T-helper 17 cell (primary cell): Measurements from ENCODE around the gene MAPKAP1. TPM values are rescaled to one million over a fixed set of nuclear protein-coding genes. Genes with fewer than 3 reads are reported as not detected.
A peak's percentile ranks its signal among the peaks of the same experiment; 100 is the strongest.

ENCODE experiments used
- ATAC-seq: fragments of 150-1000 bp; cut with Tn5 transposase; 2 replicates; pipeline ENCODE4 v1.10.0; 2021; ENCODE audit warnings: mild to moderate bottlenecking, moderate library complexity
- DNase-seq, 3 donors: peaks; one replicate each; pipeline versions ENCODE4 v3.0.0 to v3.0.0-alpha.2; 2020 to 2021
- H3K9me3 ChIP-seq: one replicate; pipeline ENCODE4 v1.7.0; 2013; ENCODE audit warnings: low read length, mild to moderate bottlenecking; ENCODE audit not compliant: control insufficient read depth, poor library complexity, severe bottlenecking
- H3K27ac Mint-ChIP-seq: one replicate; pipeline ENCODE4 v1.8.0; 2022; ENCODE audit warnings: mild to moderate bottlenecking, moderate library complexity, mixed read lengths
- H3K27me3 Mint-ChIP-seq: one replicate; pipeline ENCODE4 v1.8.0; 2022; ENCODE audit warnings: mixed read lengths
- H3K36me3 Mint-ChIP-seq: one replicate; pipeline ENCODE4 v1.8.0; 2022; ENCODE audit warnings: low read depth, mixed read lengths
- H3K4me1 Mint-ChIP-seq: one replicate; pipeline ENCODE4 v1.8.0; 2022; ENCODE audit warnings: mild to moderate bottlenecking, mixed read lengths
- H3K4me3 Mint-ChIP-seq: one replicate; pipeline ENCODE4 v1.8.0; 2022; ENCODE audit warnings: mild to moderate bottlenecking, moderate library complexity, mixed read lengths
- total RNA-seq, 4 donors: library from RNA in 2 of 4; stranded (reverse) in 2 of 4; gene quantifications; one replicate each; pipeline ENCODE4 v1.2.3 and lab custom pipeline; 2022 to 2026

MAPKAP1 gene
- total RNA-seq, 2 donors from 2014 or later, result 46.6 to 52.9 TPM

DNA sequence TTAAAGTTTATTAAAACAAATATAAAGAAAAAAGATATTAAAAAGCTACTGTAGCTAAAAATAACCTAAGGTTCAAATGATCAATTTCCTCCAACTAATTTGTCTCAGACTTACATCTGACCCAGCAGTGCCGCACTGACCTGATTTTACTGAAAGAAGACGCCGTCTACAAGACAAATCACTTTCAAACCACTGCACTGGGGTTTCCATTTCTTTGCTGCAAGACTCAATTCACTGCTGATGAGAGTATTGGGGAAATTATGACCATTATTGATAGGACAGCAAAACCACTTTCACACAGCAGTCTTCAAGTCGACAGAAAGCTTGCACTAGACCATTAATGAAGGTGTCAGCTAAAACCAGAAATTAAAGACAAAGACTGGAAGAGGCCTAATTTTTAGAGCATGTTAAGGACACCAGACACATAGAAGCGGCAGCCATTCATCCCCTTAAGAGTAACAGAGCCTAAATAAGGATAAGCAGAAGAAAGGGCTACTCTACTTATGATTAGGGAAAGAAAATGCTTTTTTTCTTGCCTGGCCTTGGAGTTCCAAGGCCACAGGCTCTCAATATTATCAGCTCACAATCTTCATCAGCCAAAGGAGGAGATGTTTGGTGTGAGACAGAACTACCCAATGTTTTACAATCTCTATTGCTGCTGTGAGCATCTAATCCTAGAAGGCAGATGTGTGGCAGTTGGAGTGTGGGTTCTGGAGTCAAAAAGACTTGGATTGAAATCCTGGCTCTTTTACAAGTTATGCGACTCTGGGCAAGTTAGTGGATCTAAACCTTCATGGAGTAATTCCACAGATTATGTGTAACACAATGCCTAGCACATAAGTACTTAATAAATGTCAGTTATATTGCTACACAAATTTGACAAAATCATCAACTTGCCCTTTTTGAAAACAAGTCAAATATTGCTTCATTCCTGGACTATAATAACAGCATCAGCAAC is 190.7 kb downstream of the MAPKAP1 start:
- Mint-ChIP-seq H3K4me1 (peaks cover 20% of the 10 kb centered on the region), H3K4me3 (no peak overlapping the region), H3K36me3 (no peaks in the 10 kb centered on the region), H3K27me3 (no peaks in the 10 kb centered on the region), H3K27ac (no peak overlapping the region)
- no peak for DNase-seq
- no peak for ATAC-seq
- no peaks in the 10 kb centered on the region for H3K9me3 ChIP-seq

- H3K4me1 Mint-ChIP-seq, result peaks cover 16% of the 10 kb centered on the region
- H3K9me3 ChIP-seq, result no peaks in the 10 kb centered on the region
- H3K27ac Mint-ChIP-seq, result peak overlapping the region; percentile 32
- H3K27me3 Mint-ChIP-seq, result no peaks in the 10 kb centered on the region
- no peak for DNase-seq
- no peak for ATAC-seq
- H3K36me3 Mint-ChIP-seq, result no peaks in the 10 kb centered on the region
- no peak overlapping the region for H3K4me3 Mint-ChIP-seq
Measured at GRCh38 chr9:125515281-125515680, 191.7 kb downstream of the MAPKAP1 start.

DNA sequence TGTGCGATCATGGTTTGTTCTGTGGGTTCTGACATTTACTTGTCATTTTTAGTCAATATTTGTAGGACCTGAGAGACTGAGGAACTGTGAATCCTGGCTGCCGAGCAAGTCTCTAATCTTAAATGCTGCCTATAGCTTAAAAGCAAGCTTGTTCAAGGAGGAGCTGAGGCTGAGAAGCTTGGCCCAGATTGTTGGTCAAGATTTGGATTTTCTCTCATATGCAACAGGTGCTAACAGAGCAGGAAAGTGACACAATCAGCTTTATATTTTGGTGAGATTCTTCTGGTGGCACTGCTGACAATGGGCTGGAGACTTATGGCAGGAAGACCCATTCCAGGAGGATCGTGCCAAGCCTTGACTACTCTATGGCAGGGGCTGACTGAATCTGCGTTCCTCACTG is 192.5 kb downstream of the MAPKAP1 start:
- no peaks in the 10 kb centered on the region for H3K9me3 ChIP-seq
- Mint-ChIP-seq H3K27ac (peak overlapping the region; percentile 67), H3K27me3 (no peaks in the 10 kb centered on the region), H3K36me3 (no peaks in the 10 kb centered on the region), H3K4me1 (peaks cover 15% of the 10 kb centered on the region), H3K4me3 (peak overlapping the region; percentile 91)
- ATAC-seq (no peak), DNase-seq (no peak)

DNA sequence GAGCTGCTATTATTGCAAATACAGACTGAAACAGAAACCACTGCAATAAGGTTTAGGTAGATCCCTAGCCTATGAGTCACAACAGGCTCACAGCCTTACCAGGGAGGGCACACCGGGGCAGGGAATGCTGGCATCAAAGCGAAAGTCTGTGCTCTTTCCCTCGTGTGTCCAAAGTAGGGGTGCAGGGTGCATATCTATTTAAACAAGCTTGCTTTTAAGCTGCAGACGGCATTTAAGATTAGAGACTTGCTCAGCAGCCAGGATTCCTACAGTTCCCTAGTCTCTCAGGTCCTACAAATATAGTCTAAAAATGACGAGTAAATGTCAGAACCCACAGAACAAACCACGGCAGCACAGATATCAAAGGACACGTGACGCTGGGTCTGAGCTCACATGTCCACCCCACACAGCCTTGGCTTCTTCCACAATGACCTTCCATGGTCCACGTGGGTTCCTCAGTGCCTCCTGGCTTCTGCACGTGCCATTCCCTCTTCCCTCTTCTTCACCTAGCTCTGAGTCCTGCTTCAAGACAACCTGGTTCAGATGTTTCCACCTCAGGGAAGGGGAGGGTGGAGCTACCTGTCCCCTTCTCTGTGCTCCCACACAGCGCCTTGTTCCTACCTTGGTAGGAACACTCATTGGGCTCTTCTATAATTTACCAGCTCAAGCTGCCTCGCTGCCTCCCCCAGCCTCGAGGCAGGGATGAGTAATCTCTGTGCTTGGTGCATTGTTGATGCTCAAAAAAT is 193.2 kb downstream of the MAPKAP1 start:
- Mint-ChIP-seq H3K27ac (peak overlapping the region; percentile 67), H3K4me1 (peaks cover 15% of the 10 kb centered on the region), H3K27me3 (no peaks in the 10 kb centered on the region), H3K4me3 (peak overlapping the region; percentile 91), H3K36me3 (no peaks in the 10 kb centered on the region)
- ATAC-seq, result peak; percentile 65
- DNase-seq, result no peak
- H3K9me3 ChIP-seq, result no peaks in the 10 kb centered on the region

GRCh38 chr9:125513303-125513667 is 193.7 kb downstream of the MAPKAP1 start:
- H3K9me3 ChIP-seq, result no peaks in the 10 kb centered on the region
- Mint-ChIP-seq H3K27ac (peak overlapping the region; percentile 6), H3K36me3 (no peaks in the 10 kb centered on the region), H3K4me3 (peak overlapping the region; percentile 91), H3K27me3 (no peaks in the 10 kb centered on the region), H3K4me1 (peaks cover 15% of the 10 kb centered on the region)
- ATAC-seq, result no peak
- DNase-seq, result no peak

DNA sequence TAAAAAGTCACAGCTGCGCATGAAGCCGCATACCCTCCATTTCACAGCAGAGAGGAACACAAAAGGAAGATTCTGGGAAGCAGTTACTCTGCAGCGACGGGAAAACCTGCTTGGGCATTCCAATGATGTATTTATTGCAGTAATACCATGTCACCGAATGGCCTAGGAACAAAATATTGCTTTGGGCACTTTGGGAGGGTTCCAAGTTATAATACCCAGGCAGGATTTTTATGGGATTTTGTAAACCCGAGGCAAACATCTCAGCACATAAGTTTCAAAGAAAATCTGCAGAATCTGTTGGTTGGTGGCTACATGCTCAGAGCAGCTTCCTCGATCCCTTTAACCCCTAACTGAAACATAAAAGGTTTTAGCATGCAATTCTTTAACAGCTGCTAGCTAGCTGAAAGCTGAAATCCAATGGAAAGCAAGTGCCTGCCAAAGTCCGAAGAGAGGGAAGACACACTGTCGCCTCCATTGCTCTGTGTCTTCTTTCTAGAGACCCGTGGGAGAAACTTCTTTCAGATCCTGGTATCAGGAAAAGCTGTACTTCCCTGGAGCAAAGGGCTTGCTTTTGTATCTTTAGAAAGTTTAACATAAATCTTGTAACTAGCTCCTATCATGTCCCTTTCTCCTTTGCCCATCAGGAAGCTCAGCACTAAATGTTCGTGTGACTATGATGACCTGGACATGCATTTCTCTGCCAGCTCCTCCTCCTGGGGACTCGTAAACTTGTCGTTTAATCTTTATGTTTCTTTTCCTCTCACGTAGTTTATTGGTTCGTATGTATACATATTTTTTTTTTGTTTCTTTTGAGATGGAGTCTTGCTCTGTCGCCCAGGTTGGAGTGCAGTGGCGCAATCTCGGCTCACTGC is 195.0 kb downstream of the MAPKAP1 start:
- Mint-ChIP-seq H3K27ac (peak overlapping the region; percentile 6), H3K36me3 (no peaks in the 10 kb centered on the region), H3K4me1 (peaks cover 15% of the 10 kb centered on the region), H3K27me3 (no peaks in the 10 kb centered on the region), H3K4me3 (no peak overlapping the region)
- ATAC-seq, result no peak
- H3K9me3 ChIP-seq, result no peaks in the 10 kb centered on the region
- no peak for DNase-seq

DNA sequence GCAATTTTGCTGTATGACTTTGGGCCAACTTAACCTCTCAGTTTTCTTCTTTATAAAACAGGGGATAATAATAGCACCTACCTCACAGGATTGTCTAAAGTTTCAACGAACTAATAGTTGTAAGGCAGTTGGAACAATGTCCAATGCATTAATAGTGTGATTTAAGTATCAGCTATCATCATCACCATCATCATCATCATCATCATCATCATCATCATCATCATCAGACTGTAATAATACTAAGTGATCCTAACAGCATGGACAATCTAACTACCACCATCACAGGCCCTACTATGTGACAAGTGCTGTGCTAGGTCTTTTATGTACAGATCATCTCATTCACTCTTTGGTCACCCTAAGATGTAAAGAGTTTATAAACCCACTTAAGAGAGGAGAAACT is 196.0 kb downstream of the MAPKAP1 start:
- Mint-ChIP-seq H3K27ac (no peak overlapping the region), H3K36me3 (no peaks in the 10 kb centered on the region), H3K27me3 (no peaks in the 10 kb centered on the region), H3K4me3 (no peak overlapping the region), H3K4me1 (peaks cover 12% of the 10 kb centered on the region)
- no peak for ATAC-seq
- DNase-seq, result no peak
- H3K9me3 ChIP-seq, result no peaks in the 10 kb centered on the region

DNA sequence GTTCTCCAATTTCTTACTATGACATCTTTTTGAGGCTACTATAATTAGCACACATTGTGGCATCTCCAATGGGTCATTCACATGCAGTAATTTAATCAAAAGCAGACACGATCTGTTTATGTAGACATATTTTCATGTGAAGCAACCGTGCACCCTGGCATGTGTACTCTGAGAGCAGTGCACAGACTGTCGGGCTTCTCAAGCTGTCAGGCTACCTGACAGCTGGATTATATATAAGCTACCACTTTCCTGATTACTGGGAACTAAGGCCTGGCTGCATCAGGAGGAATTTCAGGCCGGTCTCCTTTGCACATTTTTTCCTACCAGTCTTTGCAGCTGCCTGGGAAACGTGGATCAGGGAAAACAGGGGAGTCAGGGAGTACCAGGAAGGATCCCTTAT is 197.5 kb downstream of the MAPKAP1 start:
- Mint-ChIP-seq H3K4me3 (no peak overlapping the region), H3K4me1 (peaks cover 9% of the 10 kb centered on the region), H3K27ac (no peak overlapping the region), H3K36me3 (no peaks in the 10 kb centered on the region), H3K27me3 (no peaks in the 10 kb centered on the region)
- no peak for ATAC-seq
- H3K9me3 ChIP-seq, result no peaks in the 10 kb centered on the region
- no peak for DNase-seq

GRCh38 chr9:125508249-125508648 is 198.8 kb downstream of the MAPKAP1 start:
- no peaks in the 10 kb centered on the region for H3K36me3 Mint-ChIP-seq
- no peak for DNase-seq
- no peak for ATAC-seq
- no peaks in the 10 kb centered on the region for H3K9me3 ChIP-seq
- H3K4me1 Mint-ChIP-seq, result peaks cover 3% of the 10 kb centered on the region
- no peak overlapping the region for H3K27ac Mint-ChIP-seq
- H3K4me3 Mint-ChIP-seq, result no peak overlapping the region
- H3K27me3 Mint-ChIP-seq, result no peaks in the 10 kb centered on the region

GRCh38 chr9:125507226-125507625 is 199.8 kb downstream of the MAPKAP1 start:
- Mint-ChIP-seq H3K36me3 (no peaks in the 10 kb centered on the region), H3K27ac (no peak overlapping the region), H3K4me1 (peaks cover 3% of the 10 kb centered on the region), H3K27me3 (no peaks in the 10 kb centered on the region), H3K4me3 (no peak overlapping the region)
- ATAC-seq, result no peak
- DNase-seq, result no peak
- no peaks in the 10 kb centered on the region for H3K9me3 ChIP-seq

- no peaks in the 10 kb centered on the region for H3K27me3 Mint-ChIP-seq
- ATAC-seq (no peak), DNase-seq (no peak)
- H3K9me3 ChIP-seq, result no peaks in the 10 kb centered on the region
- H3K36me3 Mint-ChIP-seq, result no peaks in the 10 kb centered on the region
- H3K4me3 Mint-ChIP-seq, result no peak overlapping the region
- peaks cover 3% of the 10 kb centered on the region for H3K4me1 Mint-ChIP-seq
- H3K27ac Mint-ChIP-seq, result no peak overlapping the region
Measured at GRCh38 chr9:125505988-125506438, 201.0 kb downstream of the MAPKAP1 start.

DNA sequence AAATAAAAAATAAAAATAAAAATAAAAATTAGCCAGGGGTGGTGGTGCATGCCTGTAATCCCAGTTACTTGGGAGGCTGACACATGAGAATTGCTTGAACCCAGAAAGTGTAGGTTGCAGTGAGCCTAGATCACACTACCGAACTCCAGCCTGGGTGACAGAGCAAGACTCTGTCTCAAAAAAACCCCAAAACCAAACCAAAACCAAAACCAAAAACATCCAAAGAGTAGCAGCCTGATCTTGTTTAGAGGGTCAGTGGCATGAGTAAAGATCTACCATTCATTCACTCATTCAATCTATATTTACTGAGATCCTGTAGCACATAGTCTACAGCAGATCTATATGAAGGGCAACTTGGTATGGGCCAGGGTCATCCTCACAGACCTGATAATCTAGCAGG is 202.4 kb downstream of the MAPKAP1 start:
- Mint-ChIP-seq H3K27me3 (no peaks in the 10 kb centered on the region), H3K4me1 (no peaks in the 10 kb centered on the region), H3K36me3 (peaks cover 2% of the 10 kb centered on the region), H3K4me3 (no peak overlapping the region), H3K27ac (no peak overlapping the region)
- no peaks in the 10 kb centered on the region for H3K9me3 ChIP-seq
- ATAC-seq (no peak), DNase-seq (no peak)

DNA sequence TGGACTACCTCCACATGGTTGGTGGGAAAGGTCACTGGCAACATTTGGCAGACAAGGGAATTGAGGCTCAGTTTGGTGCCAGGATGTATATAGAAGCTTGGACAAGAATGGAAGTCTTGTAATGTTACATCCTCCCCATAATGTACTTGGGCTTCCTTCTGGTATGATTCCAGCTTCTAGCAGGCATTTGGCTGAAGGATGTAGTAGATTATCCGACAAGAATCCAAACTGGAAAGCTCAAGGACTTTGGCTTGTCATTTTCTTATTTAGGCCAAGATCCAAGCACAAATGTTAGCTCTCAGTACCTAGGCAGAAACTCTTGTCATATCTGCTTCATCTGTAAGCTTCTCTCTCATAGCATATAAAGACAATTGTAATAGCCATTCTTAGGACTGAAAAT is 209.1 kb downstream of the MAPKAP1 start:
- DNase-seq (no peak), ATAC-seq (no peak)
- H3K9me3 ChIP-seq, result no peaks in the 10 kb centered on the region
- H3K36me3 Mint-ChIP-seq, result peaks cover 2% of the 10 kb centered on the region
- H3K27me3 Mint-ChIP-seq, result no peaks in the 10 kb centered on the region
- no peak overlapping the region for H3K27ac Mint-ChIP-seq
- peaks cover 6% of the 10 kb centered on the region for H3K4me1 Mint-ChIP-seq
- H3K4me3 Mint-ChIP-seq, result no peak overlapping the region
